Upper lobe of left lung (tissue), 4 donors: ENCODE data around the gene TTC3.

Source experiments
- CTCF ChIP-seq, 6 experiments: fragments of 450-650 bp in 4 of 6; fragments of 200-600 bp in 2 of 6; sonication (generic) in 2 of 6; IDR thresholded peaks; one replicate each; pipeline ENCODE4 v1.5.1; 2016 to 2019; ENCODE audit warnings: antibody characterized with exemption in 6 of 6
- EP300 ChIP-seq, 4 donors: sonication (generic); formaldehyde crosslinking; IDR thresholded peaks; one replicate each; pipeline ENCODE4 v1.5.1; 2017; ENCODE audit warnings: antibody characterized with exemption in 4 of 4, control low read depth in 2 of 4
- POLR2A ChIP-seq, 4 donors: fragments of 450-650 bp; IDR thresholded peaks; one replicate each; pipeline ENCODE4 v1.5.1; 2016 to 2017; ENCODE audit warnings: antibody characterized with exemption in 4 of 4, mild to moderate bottlenecking in 2 of 4
- POLR2AphosphoS5 ChIP-seq, 2 donors: sonication (generic); formaldehyde crosslinking; IDR thresholded peaks; one replicate each; pipeline ENCODE4 v1.5.1; 2017; ENCODE audit warnings: antibody characterized with exemption in 2 of 2

- no peak for TF ChIP-seq CTCF (IDR thresholded peaks at IDR 0.05)
- no peak for TF ChIP-seq POLR2AphosphoS5 (IDR thresholded peaks at IDR 0.05)
- no peak for TF ChIP-seq EP300 (IDR thresholded peaks at IDR 0.05)
- TF ChIP-seq POLR2A (IDR thresholded peaks at IDR 0.05) = no peak
Observed at GRCh38 chr21:37032293-37032692, 40.8 kb upstream of the TTC3 start.
